Measurements from ENCODE around the gene HEMK1.

The HEMK1 gene

DNA sequence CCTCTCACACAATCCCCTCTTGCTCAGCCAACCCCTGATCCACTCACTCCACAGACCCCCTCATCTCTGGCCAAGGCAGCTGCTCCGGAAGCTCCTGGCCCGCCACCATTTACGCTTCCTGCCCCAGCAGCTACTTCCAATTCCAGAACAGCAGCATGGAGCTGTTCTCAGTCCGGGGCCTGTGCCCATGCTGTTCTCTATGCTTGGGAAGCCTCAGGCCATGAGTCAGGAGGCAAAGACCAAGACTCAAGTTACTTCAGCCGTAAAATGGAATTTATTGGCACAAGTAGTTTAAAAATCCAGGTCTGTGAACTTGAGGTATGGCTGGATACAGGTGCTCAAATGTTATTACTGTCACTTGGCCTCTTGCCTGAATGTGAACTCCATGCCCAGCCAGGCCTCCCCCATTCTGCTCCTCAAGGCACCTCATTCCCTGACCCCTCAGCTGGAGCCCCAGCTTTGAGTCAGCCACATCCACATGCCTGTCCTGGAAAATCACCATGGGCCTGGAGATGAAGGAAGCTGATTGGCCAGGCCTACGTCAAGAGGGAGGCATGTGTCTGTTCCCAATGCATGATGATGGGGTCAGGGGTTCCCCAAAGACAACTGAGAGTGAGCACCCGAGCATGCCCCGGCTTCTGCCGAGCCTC, 34.5 kb upstream of the HEMK1 start:
- Histone ChIP-seq H3K9ac (ENCODE audit: low read length) (no peak overlapping the region), H3K9me2 (ENCODE audit: low read depth, low read length) (no peaks in the 10 kb centered on the region), H4K20me1 (ENCODE audit: insufficient read depth, low read length) (no peaks in the 10 kb centered on the region), H3F3A (ENCODE audit: insufficient read depth, low read length) (no peaks in the 10 kb centered on the region), H3K36me3 (ENCODE audit: insufficient read depth, low read length) (no peaks in the 10 kb centered on the region), H3K9me3 (ENCODE audit: low read length) (no peaks in the 10 kb centered on the region), H3K27me3 (ENCODE audit: insufficient read depth, low read length) (peaks cover 3% of the 10 kb centered on the region), H3K79me2 (ENCODE audit: insufficient read depth, low read length) (no peaks in the 10 kb centered on the region), H3K4me3 (ENCODE audit: low read depth, low read length, poor library complexity, severe bottlenecking) (no peak overlapping the region), H3K4me1 (ENCODE audit: insufficient read depth, low read length, severe bottlenecking) (no peaks in the 10 kb centered on the region), H3K27ac (ENCODE audit: low read depth, low read length, poor library complexity, severe bottlenecking) (no peak overlapping the region), H3K4me2 (ENCODE audit: low read length) (no peak overlapping the region), H2AFZ (ENCODE audit: low read length) (no peak overlapping the region)
- TF ChIP-seq EZH2 (IDR thresholded peaks at IDR 0.05; ENCODE audit: borderline replicate concordance, low read length) = no peak
- TF ChIP-seq, protein P1, sequence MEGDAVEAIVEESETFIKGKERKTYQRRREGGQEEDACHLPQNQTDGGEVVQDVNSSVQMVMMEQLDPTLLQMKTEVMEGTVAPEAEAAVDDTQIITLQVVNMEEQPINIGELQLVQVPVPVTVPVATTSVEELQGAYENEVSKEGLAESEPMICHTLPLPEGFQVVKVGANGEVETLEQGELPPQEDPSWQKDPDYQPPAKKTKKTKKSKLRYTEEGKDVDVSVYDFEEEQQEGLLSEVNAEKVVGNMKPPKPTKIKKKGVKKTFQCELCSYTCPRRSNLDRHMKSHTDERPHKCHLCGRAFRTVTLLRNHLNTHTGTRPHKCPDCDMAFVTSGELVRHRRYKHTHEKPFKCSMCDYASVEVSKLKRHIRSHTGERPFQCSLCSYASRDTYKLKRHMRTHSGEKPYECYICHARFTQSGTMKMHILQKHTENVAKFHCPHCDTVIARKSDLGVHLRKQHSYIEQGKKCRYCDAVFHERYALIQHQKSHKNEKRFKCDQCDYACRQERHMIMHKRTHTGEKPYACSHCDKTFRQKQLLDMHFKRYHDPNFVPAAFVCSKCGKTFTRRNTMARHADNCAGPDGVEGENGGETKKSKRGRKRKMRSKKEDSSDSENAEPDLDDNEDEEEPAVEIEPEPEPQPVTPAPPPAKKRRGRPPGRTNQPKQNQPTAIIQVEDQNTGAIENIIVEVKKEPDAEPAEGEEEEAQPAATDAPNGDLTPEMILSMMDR (IDR thresholded peaks at IDR 0.05; ENCODE audit: low read length) = no peak

DNA sequence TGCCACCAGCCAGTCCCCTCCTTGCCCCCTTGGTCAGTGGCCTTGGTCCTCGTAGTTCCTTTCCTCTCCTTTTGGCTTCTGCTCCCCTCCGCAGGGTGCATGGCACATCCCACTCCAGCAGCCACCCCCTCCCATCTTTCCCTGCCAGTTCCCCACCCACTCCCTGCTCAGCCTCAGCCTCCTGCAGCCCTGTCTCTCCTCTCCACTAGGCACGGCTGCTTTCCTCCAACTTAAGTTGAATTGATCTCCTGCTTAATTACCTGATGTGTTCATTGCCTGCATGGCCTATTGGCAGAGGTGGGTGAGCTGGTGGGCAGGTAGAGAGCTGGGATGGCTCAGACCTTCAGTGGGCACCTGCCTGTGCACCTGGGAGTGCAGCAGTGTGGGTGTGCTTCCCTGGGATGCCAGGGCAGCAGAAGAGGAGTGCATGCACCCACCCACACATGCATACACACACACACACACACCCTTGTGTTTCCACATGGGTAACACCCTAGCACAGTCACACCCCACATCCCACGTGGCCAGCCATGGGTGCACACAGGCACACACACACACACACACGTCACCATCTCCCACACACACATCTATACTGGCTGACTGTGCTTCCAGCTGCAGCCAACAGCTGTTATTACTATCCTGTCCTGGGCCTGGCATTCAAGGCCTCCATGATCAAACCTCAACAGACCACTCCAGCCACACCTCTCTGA, 32.7 kb upstream of the HEMK1 start:
- no peak overlapping the region for H3K4me3 ChIP-seq (ENCODE audit: low read depth, low read length, poor library complexity, severe bottlenecking)
- H3F3A ChIP-seq (ENCODE audit: insufficient read depth, low read length) = no peaks in the 10 kb centered on the region
- H3K9me3 ChIP-seq (ENCODE audit: low read length) = no peaks in the 10 kb centered on the region
- no peak overlapping the region for H2AFZ ChIP-seq (ENCODE audit: low read length)
- H3K9me2 ChIP-seq (ENCODE audit: low read depth, low read length) = no peaks in the 10 kb centered on the region
- peaks cover 3% of the 10 kb centered on the region for H3K27me3 ChIP-seq (ENCODE audit: insufficient read depth, low read length)
- no peaks in the 10 kb centered on the region for H3K79me2 ChIP-seq (ENCODE audit: insufficient read depth, low read length)
- no peaks in the 10 kb centered on the region for H3K4me1 ChIP-seq (ENCODE audit: insufficient read depth, low read length, severe bottlenecking)
- TF ChIP-seq, protein P1 (IDR thresholded peaks at IDR 0.05; ENCODE audit: low read length) = no peak
- TF ChIP-seq EZH2 (IDR thresholded peaks at IDR 0.05; ENCODE audit: borderline replicate concordance, low read length) = no peak
- no peaks in the 10 kb centered on the region for H4K20me1 ChIP-seq (ENCODE audit: insufficient read depth, low read length)
- H3K4me2 ChIP-seq (ENCODE audit: low read length) = no peak overlapping the region
- H3K27ac ChIP-seq (ENCODE audit: low read depth, low read length, poor library complexity, severe bottlenecking) = no peak overlapping the region
- H3K9ac ChIP-seq (ENCODE audit: low read length) = no peak overlapping the region
- no peaks in the 10 kb centered on the region for H3K36me3 ChIP-seq (ENCODE audit: insufficient read depth, low read length)

DNA sequence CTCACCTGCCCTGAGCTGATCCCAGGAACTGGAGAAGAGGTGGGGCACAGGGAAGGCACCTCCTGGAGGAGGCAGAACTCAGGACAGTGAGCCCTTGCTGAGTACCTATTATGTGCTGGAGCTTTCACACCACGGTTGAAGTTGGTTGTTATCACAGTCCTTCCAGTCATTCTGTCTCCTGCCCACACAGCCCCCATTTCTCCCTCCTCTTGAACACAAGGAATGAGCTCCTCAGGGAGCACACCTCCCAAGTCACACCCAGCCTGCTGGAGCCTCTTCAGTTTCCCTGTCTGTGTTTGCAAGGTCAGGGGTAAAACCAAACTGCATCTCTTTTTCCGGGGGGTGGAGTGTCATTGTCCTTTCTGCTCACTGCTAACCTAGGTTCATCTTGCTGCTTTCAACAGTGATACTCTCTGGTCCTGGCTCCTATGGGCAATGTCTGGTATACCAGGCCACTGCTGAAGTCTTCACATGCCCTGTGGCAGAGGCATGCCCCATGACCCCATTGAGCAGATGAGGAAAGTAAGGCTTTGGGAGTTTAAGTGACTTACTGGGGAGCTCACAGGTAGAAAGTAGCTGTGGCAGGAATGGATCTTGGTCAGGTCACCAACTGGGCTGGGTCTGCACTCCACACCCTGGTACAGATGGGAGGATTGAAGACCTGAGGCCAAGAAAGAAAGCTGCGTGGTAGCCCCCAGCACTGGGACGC, 31.7 kb upstream of the HEMK1 start:
- H2AFZ ChIP-seq (ENCODE audit: low read length) = no peak overlapping the region
- no peak overlapping the region for H3K4me3 ChIP-seq (ENCODE audit: low read depth, low read length, poor library complexity, severe bottlenecking)
- no peaks in the 10 kb centered on the region for H4K20me1 ChIP-seq (ENCODE audit: insufficient read depth, low read length)
- H3K9ac ChIP-seq (ENCODE audit: low read length) = no peak overlapping the region
- no peaks in the 10 kb centered on the region for H3K9me2 ChIP-seq (ENCODE audit: low read depth, low read length)
- H3K4me2 ChIP-seq (ENCODE audit: low read length) = no peak overlapping the region
- H3K9me3 ChIP-seq (ENCODE audit: low read length) = no peaks in the 10 kb centered on the region
- H3K36me3 ChIP-seq (ENCODE audit: insufficient read depth, low read length) = no peaks in the 10 kb centered on the region
- no peaks in the 10 kb centered on the region for H3K79me2 ChIP-seq (ENCODE audit: insufficient read depth, low read length)
- H3K4me1 ChIP-seq (ENCODE audit: insufficient read depth, low read length, severe bottlenecking) = no peaks in the 10 kb centered on the region
- peaks cover 3% of the 10 kb centered on the region for H3K27me3 ChIP-seq (ENCODE audit: insufficient read depth, low read length)
- TF ChIP-seq EZH2 (IDR thresholded peaks at IDR 0.05; ENCODE audit: borderline replicate concordance, low read length) = no peak
- TF ChIP-seq, protein P1 (IDR thresholded peaks at IDR 0.05; ENCODE audit: low read length) = no peak
- no peak overlapping the region for H3K27ac ChIP-seq (ENCODE audit: low read depth, low read length, poor library complexity, severe bottlenecking)
- H3F3A ChIP-seq (ENCODE audit: insufficient read depth, low read length) = no peaks in the 10 kb centered on the region

Measured in OCI-LY1 (cell line).